Endothelial cell (in vitro differentiated cells): Measurements from ENCODE around the gene ARHGAP24. TPM values are rescaled to one million over a fixed set of nuclear protein-coding genes. Genes with fewer than 3 reads are reported as not detected.
"Not testable (repeated sequence)": the region's sequence is repeated elsewhere in the genome, so short reads cannot be mapped to it uniquely, and the experiment has no call there.

Source experiments
- DNase-seq: peaks from one replicate; pipeline ENCODE4 v3.0.0; 2021; ENCODE audit warnings: low spot score
- H3K27ac Mint-ChIP-seq: one replicate; pipeline ENCODE4 v1.8.0; 2021; ENCODE audit warnings: mixed read lengths, inconsistent platforms; ENCODE audit not compliant: unreplicated experiment
- H3K27me3 Mint-ChIP-seq: one replicate; pipeline ENCODE4 v1.8.0; 2021; ENCODE audit warnings: mild to moderate bottlenecking, moderate library complexity, mixed read lengths, inconsistent platforms; ENCODE audit not compliant: unreplicated experiment
- H3K36me3 Mint-ChIP-seq: one replicate; pipeline ENCODE4 v1.8.0; 2021; ENCODE audit warnings: mild to moderate bottlenecking, low read depth, mixed read lengths, inconsistent platforms; ENCODE audit not compliant: unreplicated experiment
- H3K4me1 Mint-ChIP-seq: one replicate; pipeline ENCODE4 v1.8.0; 2021; ENCODE audit warnings: mild to moderate bottlenecking, mixed read lengths, inconsistent platforms; ENCODE audit not compliant: unreplicated experiment
- H3K4me3 Mint-ChIP-seq: one replicate; pipeline ENCODE4 v1.8.0; 2021; ENCODE audit warnings: mild to moderate bottlenecking, mixed read lengths, inconsistent platforms; ENCODE audit not compliant: unreplicated experiment
- H3K9me3 Mint-ChIP-seq: one replicate; pipeline ENCODE4 v1.8.0; 2021; ENCODE audit warnings: mixed read lengths, inconsistent platforms; ENCODE audit not compliant: unreplicated experiment
- CTCF ChIP-seq: fragments of 200-600 bp; sonication (generic); IDR thresholded peaks from one replicate; pipeline ENCODE4 v1.5.0; 2021; ENCODE audit warnings: antibody characterized with exemption; ENCODE audit not compliant: unreplicated experiment
- total RNA-seq: library from RNA; stranded (reverse); fragmentation: NEBNext Ultra II Directional; extraction: Animal tissue kit (Norgen Biotek cat#: 25700); gene quantifications from one replicate; pipeline ENCODE4 v1.2.1, GENCODE V29; 2021; ENCODE audit not compliant: unreplicated experiment

ARHGAP24 gene
- total RNA-seq, 1 donor from 2014 or later = 5.0 TPM

- Mint-ChIP-seq H3K27me3 (no peaks in the 10 kb centered on the region), H3K4me3 (no peak overlapping the region), H3K4me1 (no peaks in the 10 kb centered on the region), H3K9me3 (no peaks in the 10 kb centered on the region), H3K27ac (no peak overlapping the region), H3K36me3 (no peaks in the 10 kb centered on the region)
- no peak for TF ChIP-seq CTCF
- DNase-seq = no peak
These were observed 439.2 kb downstream of the ARHGAP24 start for GRCh38 chr4:85913931-85914694.

- not testable (repeated sequence) for H3K27me3 Mint-ChIP-seq, H3K4me1 Mint-ChIP-seq, H3K27ac Mint-ChIP-seq, DNase-seq, H3K4me3 Mint-ChIP-seq, H3K36me3 Mint-ChIP-seq, H3K9me3 Mint-ChIP-seq
These were observed 440.6 kb downstream of the ARHGAP24 start for GRCh38 chr4:85915570-85915969.

- TF ChIP-seq CTCF = no peak
- Mint-ChIP-seq H3K27me3 (no peaks in the 10 kb centered on the region), H3K9me3 (no peaks in the 10 kb centered on the region), H3K27ac (no peak overlapping the region), H3K4me1 (no peaks in the 10 kb centered on the region), H3K36me3 (no peaks in the 10 kb centered on the region), H3K4me3 (no peak overlapping the region)
- DNase-seq = no peak
These were observed 444.4 kb downstream of the ARHGAP24 start for GRCh38 chr4:85919200-85919887.

- no peaks in the 10 kb centered on the region for H3K36me3 Mint-ChIP-seq
- peaks cover 18% of the 10 kb centered on the region for H3K4me1 Mint-ChIP-seq
- H3K9me3 Mint-ChIP-seq = no peaks in the 10 kb centered on the region
- H3K27ac Mint-ChIP-seq = no peak overlapping the region
- no peaks in the 10 kb centered on the region for H3K27me3 Mint-ChIP-seq
- no peak for DNase-seq
- no peak overlapping the region for H3K4me3 Mint-ChIP-seq
- no peak for TF ChIP-seq CTCF
These were observed 450.1 kb downstream of the ARHGAP24 start for GRCh38 chr4:85925071-85925470.

GRCh38 chr4:85928775-85929591, 454.0 kb downstream of the ARHGAP24 start:
- Mint-ChIP-seq H3K36me3 (no peaks in the 10 kb centered on the region), H3K27ac (no peak overlapping the region), H3K4me3 (no peak overlapping the region), H3K9me3 (no peaks in the 10 kb centered on the region), H3K27me3 (no peaks in the 10 kb centered on the region), H3K4me1 (peaks cover 33% of the 10 kb centered on the region)
- TF ChIP-seq CTCF = no peak
- DNase-seq = no peak
